D721Med (cell line): Measurements from ENCODE around the gene COL6A2.
"Not testable (repeated sequence)": the region's sequence is repeated elsewhere in the genome, so short reads cannot be mapped to it uniquely, and the experiment has no call there.

ENCODE experiments used
- DNase-seq: peaks from one replicate; pipeline ENCODE4 v3.0.0; 2011; ENCODE audit warnings: low spot score; ENCODE audit not compliant: insufficient read length
- FAIRE-seq: peaks from 2 replicates; lab custom pipeline; 2011; peaks lifted over from hg19 to GRCh38; lab: Jason Lieb, UNC
- CTCF ChIP-seq: IDR thresholded peaks from 2 replicates; pipeline ENCODE4 v1.5.1; 2012; ENCODE audit warnings: mild to moderate bottlenecking, control low read depth; ENCODE audit not compliant: insufficient read depth; ENCODE audit errors: missing control alignments

COL6A2 gene

GRCh38 chr21:46057111-46057709, 40.7 kb upstream of the COL6A2 start:
- FAIRE-seq (no peak), DNase-seq (no peak)
- TF ChIP-seq CTCF: no peak

GRCh38 chr21:46057710-46058241, 40.1 kb upstream of the COL6A2 start:
- TF ChIP-seq CTCF: no peak
- FAIRE-seq (no peak), DNase-seq (no peak)

GRCh38 chr21:46058431-46059145, 39.3 kb upstream of the COL6A2 start:
- FAIRE-seq: no peak
- no peak for TF ChIP-seq CTCF
- no peak for DNase-seq

- DNase-seq (no peak), FAIRE-seq (no peak)
- TF ChIP-seq CTCF: no peak
Observed at GRCh38 chr21:46059195-46059594, 38.7 kb upstream of the COL6A2 start.

GRCh38 chr21:46059711-46060455, 38.0 kb upstream of the COL6A2 start:
- DNase-seq, FAIRE-seq: not testable (repeated sequence)

GRCh38 chr21:46060596-46061061, 37.3 kb upstream of the COL6A2 start:
- FAIRE-seq (no peak), DNase-seq (no peak)
- no peak for TF ChIP-seq CTCF

- no peak for TF ChIP-seq CTCF
- DNase-seq: no peak
- no peak for FAIRE-seq
Observed at GRCh38 chr21:46061063-46061462, 36.8 kb upstream of the COL6A2 start.
